HG03280 (cell line): ENCODE measurements around the gene TRIM47.
A peak's percentile ranks its signal among the peaks of the same experiment; 100 is the strongest.

Experiments used
- ATAC-seq: cut with Tn5 transposase; IDR thresholded peaks from one replicate; pipeline ENCODE4 v1.9.1; 2021; ENCODE audit warnings: mild to moderate bottlenecking, moderate library complexity; ENCODE audit not compliant: unreplicated experiment

TRIM47 gene

DNA sequence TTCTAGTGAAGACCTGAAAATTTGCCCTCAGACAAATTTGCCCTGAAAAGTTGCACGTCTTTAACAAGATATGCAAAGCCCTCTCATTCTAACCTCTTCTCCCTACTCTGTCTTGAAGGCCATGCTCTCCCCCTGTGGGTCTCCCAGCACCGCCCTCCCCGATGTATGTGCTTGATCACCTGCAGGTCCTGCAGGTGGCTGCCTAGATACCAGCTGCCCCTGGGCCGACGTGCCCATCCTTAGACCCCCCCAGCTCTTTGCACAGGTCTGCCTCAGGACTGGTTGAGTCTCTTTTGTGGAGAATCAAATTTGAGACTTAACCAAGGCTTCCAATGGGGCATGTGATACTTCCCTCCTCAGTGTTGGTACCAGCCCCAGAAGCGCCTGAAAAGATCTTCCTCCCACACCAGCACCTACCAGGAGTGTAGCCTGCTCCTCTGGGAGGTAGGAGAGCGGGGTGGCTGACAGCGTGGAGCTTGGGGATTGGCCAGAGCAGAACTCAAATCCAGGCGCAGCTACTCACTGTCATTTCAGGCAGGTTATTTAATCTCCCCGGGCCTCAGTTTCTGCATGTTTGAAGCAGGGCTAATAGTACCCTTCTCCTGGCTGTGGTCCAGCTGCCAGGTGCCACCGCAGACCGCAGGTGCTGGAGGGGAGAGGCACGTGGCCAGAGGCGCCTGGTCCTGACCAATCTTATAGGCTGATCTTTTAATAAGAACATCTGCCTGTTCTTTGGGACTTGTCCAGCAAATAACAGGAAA lies 30.9 kb upstream of the TRIM47 start:
- ATAC-seq: no peak

DNA sequence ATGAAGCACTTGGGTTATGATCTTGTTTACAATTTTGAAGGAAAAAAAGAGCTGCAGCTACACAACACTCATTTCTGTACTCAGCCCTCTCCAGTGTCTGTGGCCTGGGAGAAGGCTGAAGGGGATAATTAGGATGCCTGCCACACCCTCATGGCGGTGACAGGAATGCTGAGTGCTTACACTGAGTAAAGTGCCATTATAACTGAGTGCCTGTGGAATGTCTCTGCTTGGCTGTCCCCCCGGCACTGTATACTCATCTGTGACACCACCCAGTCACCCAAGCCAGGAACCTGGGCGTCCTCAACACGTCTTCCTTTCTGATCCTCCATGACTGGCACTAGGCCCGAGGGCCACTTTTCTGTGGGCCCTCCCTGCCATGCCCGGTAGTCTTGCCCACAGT lies 29.8 kb upstream of the TRIM47 start:
- no peak for ATAC-seq

DNA sequence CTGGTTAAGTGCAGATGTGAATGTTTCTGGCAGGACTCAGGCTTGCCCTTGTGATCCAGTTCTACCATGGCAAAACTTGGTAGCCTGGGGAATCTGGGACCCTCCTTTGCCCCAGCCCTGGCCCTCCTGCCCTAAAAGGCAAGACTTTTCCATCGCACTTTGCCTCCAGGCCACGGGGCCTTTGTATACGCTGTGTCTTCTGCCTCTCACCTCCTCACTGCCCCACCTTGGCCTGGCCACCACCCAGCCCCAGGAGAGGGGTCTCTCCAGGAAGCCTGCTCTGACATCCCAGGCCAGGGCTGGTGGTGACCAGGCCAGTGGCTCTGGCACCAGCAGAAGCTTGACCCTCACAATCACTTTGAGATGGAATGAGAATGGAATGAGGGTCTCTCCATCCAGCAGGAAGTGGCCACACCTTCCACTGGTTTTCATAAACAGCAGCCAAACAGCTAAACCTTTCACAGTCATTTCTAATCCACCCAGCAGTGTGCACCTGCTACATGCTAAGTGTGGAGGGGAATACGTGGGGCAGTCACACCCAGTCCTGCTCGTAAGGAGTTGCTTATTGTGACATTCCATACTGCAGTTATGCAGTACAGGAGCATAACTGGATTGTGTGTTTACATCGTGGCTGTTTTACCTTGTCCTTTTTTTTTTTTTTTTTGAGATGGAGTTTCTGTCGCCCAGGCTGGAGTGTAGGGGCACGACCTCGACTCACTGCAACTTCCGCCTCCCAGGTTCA lies 27.9 kb upstream of the TRIM47 start:
- ATAC-seq: no peak

DNA sequence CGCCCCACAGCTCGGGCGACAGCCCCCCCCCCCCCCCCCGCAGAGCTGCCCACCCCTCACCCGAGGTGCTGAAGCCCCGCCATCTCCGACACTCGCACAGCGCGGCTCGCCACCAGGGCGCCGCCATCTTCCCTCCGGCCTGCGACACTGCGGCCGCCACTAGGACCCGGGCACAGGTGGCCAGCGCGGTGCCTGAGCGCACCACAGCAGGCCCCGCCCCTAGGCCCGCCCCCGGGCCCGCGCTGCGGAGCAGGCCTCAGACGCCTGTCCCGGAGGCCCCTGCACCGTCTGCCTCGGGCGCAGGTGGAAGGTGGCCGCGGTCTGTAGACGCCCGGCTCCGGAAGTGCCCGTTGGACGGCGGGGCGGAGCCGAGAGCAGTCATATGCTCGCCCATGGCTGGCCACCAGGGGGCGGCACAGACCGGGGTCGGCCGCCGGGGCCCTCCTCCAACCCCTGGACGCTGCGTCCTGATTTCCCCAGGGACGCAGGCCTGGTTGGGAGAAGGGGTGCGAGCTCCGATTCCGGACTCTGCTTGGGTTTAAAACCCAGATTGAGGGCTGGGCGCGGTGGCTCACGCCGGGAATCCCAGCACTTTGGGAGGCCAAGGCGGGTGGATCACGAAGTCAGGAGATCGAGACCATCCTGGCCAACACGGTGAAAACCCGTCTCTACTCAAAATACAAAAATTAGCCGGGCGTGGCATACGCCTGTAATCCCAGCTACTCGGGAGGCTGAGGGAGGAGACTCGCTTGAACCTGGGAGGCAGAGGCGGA lies 26.6 kb upstream of the TRIM47 start, which contains the start of gene MRPL38:
Gene MRPL38 (minus strand): TSS at position 136 of the 773 bp plus-strand sequence. CDS start 9 bp downstream, at position 127.
- peak; percentile 96 for ATAC-seq

- no peak for ATAC-seq
Measured at GRCh38 chr17:75902406-75902805, 24.0 kb upstream of the TRIM47 start.

DNA sequence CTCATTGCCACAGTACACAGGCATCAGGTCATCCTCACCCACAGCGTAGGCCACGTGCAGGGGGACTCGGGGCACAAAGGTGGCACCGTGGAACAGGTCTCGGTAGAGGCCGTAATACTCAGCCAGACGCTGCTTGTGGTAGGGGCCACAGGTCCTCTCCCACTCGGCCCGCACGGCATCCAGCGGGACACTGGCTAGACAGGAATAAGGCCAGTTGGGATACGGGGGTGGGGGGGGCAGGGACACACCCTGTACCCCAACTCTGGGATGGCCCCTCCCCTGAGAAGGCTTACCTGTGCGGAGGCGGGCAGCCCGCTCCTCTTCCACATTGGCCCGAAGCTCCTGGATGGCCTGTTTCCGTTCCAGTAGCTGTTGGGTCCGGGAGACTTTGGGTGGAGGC lies 23.3 kb upstream of the TRIM47 start:
- ATAC-seq: no peak

- ATAC-seq: no peak
Measured at GRCh38 chr17:75900691-75901533, 22.5 kb upstream of the TRIM47 start.

DNA sequence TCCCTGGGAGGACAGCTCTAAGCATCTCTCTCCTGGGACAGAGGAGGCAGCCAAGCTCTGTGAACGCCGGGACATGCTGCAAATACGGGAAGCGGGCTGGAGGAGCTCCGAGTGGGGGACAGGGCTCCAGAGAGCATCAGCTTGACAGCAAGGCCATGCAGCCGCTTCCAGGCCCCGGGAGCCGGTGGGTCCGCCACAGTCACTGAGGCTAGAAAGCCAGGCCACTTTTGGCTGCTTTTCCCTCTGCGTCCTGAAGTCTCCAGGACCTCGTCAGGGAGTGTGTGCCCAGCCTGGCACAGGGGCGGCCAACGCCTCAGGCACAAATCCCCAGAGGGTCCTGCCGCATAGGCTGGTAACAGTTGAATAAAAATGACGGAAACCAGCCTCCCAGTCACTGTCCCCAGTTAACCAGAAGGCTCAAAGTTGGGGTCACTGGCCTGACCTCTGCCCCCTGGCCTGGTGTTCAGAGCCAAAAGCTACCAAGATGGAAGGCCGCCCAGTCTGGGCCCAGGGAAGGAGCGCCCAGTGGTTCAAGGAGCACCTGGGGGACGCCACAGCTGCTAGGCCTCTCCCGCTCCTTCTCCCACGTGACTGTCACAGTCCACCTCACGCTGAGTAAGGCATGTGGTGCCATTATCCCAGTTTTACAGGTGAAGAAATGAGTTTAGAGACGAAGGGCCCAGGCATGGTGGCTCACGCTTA lies 21.5 kb upstream of the TRIM47 start:
- no peak for ATAC-seq

- no peak for ATAC-seq
Measured at GRCh38 chr17:75899353-75899752, 21.0 kb upstream of the TRIM47 start.

GRCh38 chr17:75898791-75899190 lies 20.4 kb upstream of the TRIM47 start:
- no peak for ATAC-seq

GRCh38 chr17:75898065-75898464 lies 19.7 kb upstream of the TRIM47 start:
- no peak for ATAC-seq

GRCh38 chr17:75897160-75898019 lies 19.0 kb upstream of the TRIM47 start:
- ATAC-seq: no peak

DNA sequence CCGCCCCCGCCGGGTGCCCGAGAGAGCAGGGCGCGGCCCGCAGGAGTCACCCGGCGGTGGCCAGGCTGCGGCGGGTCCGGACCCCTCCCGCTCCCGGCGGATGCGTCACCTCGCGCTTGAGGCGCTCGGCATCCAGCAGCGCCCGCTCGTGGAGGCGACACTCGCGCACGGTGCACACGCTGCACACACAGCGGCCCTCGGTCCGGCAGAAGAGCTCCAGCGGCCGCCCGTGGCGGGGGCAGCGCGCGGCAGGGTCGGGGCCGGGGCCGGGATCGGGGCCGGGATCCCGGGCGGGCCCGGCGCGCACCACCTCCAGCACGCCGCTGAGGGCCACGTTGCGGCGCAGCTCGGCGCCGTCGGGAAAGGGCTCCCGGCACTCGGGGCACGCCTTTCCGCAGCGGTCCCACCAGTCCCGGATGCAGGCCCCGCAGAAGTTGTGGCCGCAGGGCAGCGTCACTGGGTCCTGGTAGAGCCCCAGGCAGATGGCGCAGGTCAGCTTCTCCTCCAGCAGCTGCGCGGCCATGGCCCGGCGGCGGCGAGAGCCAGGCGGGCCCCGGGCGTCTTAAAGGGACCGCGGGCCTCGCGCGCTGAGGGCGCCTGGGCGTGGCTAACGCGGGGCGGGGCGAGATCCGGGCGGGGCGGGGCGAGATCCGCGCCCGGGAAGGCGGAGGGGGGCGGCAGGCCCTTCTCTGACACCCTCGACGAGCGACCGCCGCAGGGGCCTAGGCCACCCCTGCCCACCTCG lies 18.2 kb upstream of the TRIM47 start, which contains the start of gene TRIM65:
Gene TRIM65 (minus strand): TSS at position 537 of the 745 bp plus-strand sequence. CDS start 14 bp downstream, at position 523.
- peak; percentile 61 for ATAC-seq

GRCh38 chr17:75895370-75896155 lies 17.2 kb upstream of the TRIM47 start:
- no peak for ATAC-seq

DNA sequence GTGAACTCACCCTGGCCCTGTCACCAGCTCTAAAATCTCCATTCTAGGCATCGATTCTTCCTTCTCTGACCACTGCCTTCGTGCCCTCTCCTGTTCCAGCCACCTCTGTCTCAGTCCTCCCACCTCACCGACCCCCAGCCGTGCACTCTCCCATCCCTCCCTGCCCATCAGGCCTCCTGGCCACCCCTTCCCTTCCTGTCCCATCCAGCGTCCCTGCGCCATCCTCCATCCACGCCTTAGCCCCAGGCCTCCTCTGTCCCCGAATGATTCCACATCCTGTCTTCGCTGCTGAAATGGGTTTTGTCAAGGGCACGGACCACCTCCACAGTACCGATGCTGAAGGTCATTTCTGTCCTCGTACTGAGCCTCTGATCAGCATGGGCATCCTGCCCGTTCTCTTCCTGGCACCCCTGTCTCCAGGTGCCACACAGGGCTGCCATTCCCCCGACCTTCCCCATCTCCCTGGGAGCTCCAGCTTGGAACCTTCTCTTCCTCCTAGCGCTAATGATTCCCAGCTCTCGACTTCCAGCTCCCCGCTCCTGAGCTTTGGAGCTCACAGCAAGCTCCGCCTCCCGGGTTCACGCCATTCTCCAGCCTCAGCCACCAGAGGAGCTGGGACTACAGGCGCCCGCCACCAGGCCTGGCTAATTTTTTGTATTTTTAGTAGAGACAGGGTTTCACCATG lies 15.8 kb upstream of the TRIM47 start:
- no peak for ATAC-seq

- ATAC-seq: no peak
Measured at GRCh38 chr17:75893305-75894048, 15.1 kb upstream of the TRIM47 start.
